H9 (cell line): ENCODE data around the gene RNF26. TPM values are rescaled to one million over a fixed set of nuclear protein-coding genes. Genes with fewer than 3 reads are reported as not detected.
A peak's percentile ranks its signal among the peaks of the same experiment; 100 is the strongest.

Experiments
- DNase-seq: peaks from one replicate; pipeline ENCODE4 v3.0.0-alpha.2; 2017
- H2AFZ ChIP-seq: one replicate; pipeline ENCODE4 v1.6.1; 2013; ENCODE audit warnings: mild to moderate bottlenecking, low read length, control low read depth, moderate library complexity
- H2AK5ac ChIP-seq: 2 replicates; pipeline ENCODE4 v1.6.1; 2013; ENCODE audit warnings: low read length, control low read depth, mixed read lengths; ENCODE audit not compliant: insufficient read length
- H2BK120ac ChIP-seq: one replicate; pipeline ENCODE4 v1.6.1; 2013; ENCODE audit warnings: low read depth, mild to moderate bottlenecking, low read length, control low read depth, inconsistent platforms; ENCODE audit not compliant: poor library complexity, severe bottlenecking
- H2BK12ac ChIP-seq: 2 replicates; pipeline ENCODE4 v1.6.1; 2013; ENCODE audit warnings: low read length, control low read depth, mixed read lengths, low read depth; ENCODE audit not compliant: insufficient read length
- H2BK15ac ChIP-seq: 2 replicates; pipeline ENCODE4 v1.6.1; 2013; ENCODE audit warnings: low read depth, low read length, control low read depth
- H2BK20ac ChIP-seq: one replicate; pipeline ENCODE4 v1.6.1; 2013; ENCODE audit warnings: low read depth, mild to moderate bottlenecking, low read length, control low read depth, inconsistent platforms; ENCODE audit not compliant: poor library complexity, severe bottlenecking
- H2BK5ac ChIP-seq: 2 replicates; pipeline ENCODE4 v1.6.1; 2013; ENCODE audit warnings: low read length, control low read depth, mixed read lengths; ENCODE audit not compliant: insufficient read length
- H3K14ac ChIP-seq: 2 replicates; pipeline ENCODE4 v1.6.1; 2013; ENCODE audit warnings: low read length, control low read depth; ENCODE audit not compliant: insufficient read depth
- H3K18ac ChIP-seq: 2 replicates; pipeline ENCODE4 v1.6.1; 2013; ENCODE audit warnings: low read depth, mild to moderate bottlenecking, mixed read lengths, low read length, control low read depth; ENCODE audit not compliant: insufficient read length
- H3K23ac ChIP-seq: 2 replicates; pipeline ENCODE4 v1.6.1; 2013; ENCODE audit warnings: low read length, control low read depth, mixed read lengths, low read depth; ENCODE audit not compliant: insufficient read length
- H3K23me2 ChIP-seq: 2 replicates; pipeline ENCODE4 v1.6.1; 2013; ENCODE audit warnings: low read depth, mild to moderate bottlenecking, mixed read lengths, low read length, control low read depth; ENCODE audit not compliant: insufficient read length, poor library complexity, severe bottlenecking
- H3K27ac ChIP-seq: 2 replicates; pipeline ENCODE4 v1.5.1; 2013; ENCODE audit warnings: low read length, control low read depth, mixed read lengths, low read depth; ENCODE audit not compliant: insufficient read length
- H3K27me3 ChIP-seq: 2 replicates; pipeline ENCODE4 v1.6.1; 2013; ENCODE audit warnings: low read length, control low read depth, inconsistent platforms; ENCODE audit not compliant: insufficient read depth
- H3K4ac ChIP-seq: 2 replicates; pipeline ENCODE4 v1.6.1; 2013; ENCODE audit warnings: low read depth, mild to moderate bottlenecking, control low read depth, inconsistent platforms, low read length, moderate library complexity
- H3K4me1 ChIP-seq: 2 replicates; pipeline ENCODE4 v1.6.1; 2013; ENCODE audit warnings: low read length, control low read depth, inconsistent platforms; ENCODE audit not compliant: insufficient read depth
- H3K4me2 ChIP-seq: 2 replicates; pipeline ENCODE4 v1.6.1; 2013; ENCODE audit warnings: low read length, control low read depth, mixed read lengths; ENCODE audit not compliant: insufficient read length, insufficient read depth
- H3K56ac ChIP-seq: 2 replicates; pipeline ENCODE4 v1.6.1; 2013; ENCODE audit warnings: low read depth, mild to moderate bottlenecking, mixed read lengths, low read length, control low read depth; ENCODE audit not compliant: insufficient read length
- H3K79me1 ChIP-seq: 2 replicates; pipeline ENCODE4 v1.6.1; 2013; ENCODE audit warnings: low read depth, mild to moderate bottlenecking, moderate library complexity, low read length, control low read depth, inconsistent platforms; ENCODE audit not compliant: insufficient read depth, poor library complexity, severe bottlenecking
- H3K79me2 ChIP-seq: 2 replicates; pipeline ENCODE4 v1.6.1; 2013; ENCODE audit warnings: low read length, control low read depth, inconsistent platforms; ENCODE audit not compliant: insufficient read depth
- H3K9ac ChIP-seq: 2 replicates; pipeline ENCODE4 v1.6.1; 2013; ENCODE audit warnings: low read length, control low read depth, mixed read lengths; ENCODE audit not compliant: insufficient read length; ENCODE audit errors: extremely low read depth
- H3K9me3 ChIP-seq: one replicate; pipeline ENCODE4 v1.6.1; 2013; ENCODE audit warnings: low read depth, low read length, inconsistent platforms; ENCODE audit not compliant: control insufficient read depth
- H3T11ph ChIP-seq: one replicate; pipeline ENCODE4 v1.6.1; 2013; ENCODE audit warnings: mild to moderate bottlenecking, low read length, control low read depth, inconsistent platforms
- H4K20me1 ChIP-seq: one replicate; pipeline ENCODE4 v1.6.1; 2013; ENCODE audit not compliant: control insufficient read depth, insufficient read length, insufficient read depth
- H4K5ac ChIP-seq: 2 replicates; pipeline ENCODE4 v1.6.1; 2013; ENCODE audit warnings: low read depth, mild to moderate bottlenecking, mixed read lengths, low read length, control low read depth; ENCODE audit not compliant: insufficient read length
- H4K8ac ChIP-seq: replicated peaks from 2 replicates; pipeline ENCODE4 v1.6.1; 2013; ENCODE audit warnings: low read length, control low read depth, mixed read lengths, low read depth; ENCODE audit not compliant: insufficient read length
- H4K91ac ChIP-seq: 2 replicates; pipeline ENCODE4 v1.6.1; 2013; ENCODE audit warnings: low read depth, mild to moderate bottlenecking, moderate library complexity, mixed read lengths, low read length, control low read depth; ENCODE audit not compliant: insufficient read length
- H3K27ac Mint-ChIP-seq, 3 experiments: 2 replicates in 2 of 3; 3 replicates in 1 of 3; pipeline ENCODE4 v1.8.0; 2020 to 2021; ENCODE audit warnings: mixed read lengths in 3 of 3, mild to moderate bottlenecking in 1 of 3, moderate library complexity in 1 of 3
- H3K27me3 Mint-ChIP-seq: 2 replicates; pipeline ENCODE4 v1.8.0; 2021; ENCODE audit warnings: low read depth, mild to moderate bottlenecking, moderate library complexity, mixed read lengths
- H3K36me3 Mint-ChIP-seq, 3 experiments: 2 replicates in 2 of 3; 3 replicates in 1 of 3; pipeline ENCODE4 v1.8.0; 2020 to 2021; ENCODE audit warnings: low read depth in 3 of 3, mixed read lengths in 3 of 3; ENCODE audit not compliant: insufficient read depth in 1 of 3
- H3K4me1 Mint-ChIP-seq, 2 experiments: 2 replicates each; pipeline ENCODE4 v1.8.0; 2020; ENCODE audit warnings: mixed read lengths in 2 of 2
- H3K4me3 Mint-ChIP-seq, 2 experiments: 2 replicates in 1 of 2; 3 replicates in 1 of 2; pipeline ENCODE4 v1.8.0; 2020 to 2021; ENCODE audit warnings: mild to moderate bottlenecking in 2 of 2, mixed read lengths in 2 of 2, moderate library complexity in 1 of 2
- H3K9me3 Mint-ChIP-seq, 2 experiments: 2 replicates in 1 of 2; 3 replicates in 1 of 2; pipeline ENCODE4 v1.8.0; 2020; ENCODE audit warnings: mild to moderate bottlenecking in 2 of 2, mixed read lengths in 2 of 2, moderate library complexity in 1 of 2
- WGBS: extraction: QIAGEN DNeasy Blood & Tissue Kit; methylation state at CpG from one replicate; pipeline ENCODE4 v1.1.7; 2013; ENCODE audit warnings: missing lambda C conversion rate, low lambda C conversion rate, mixed read lengths; ENCODE audit not compliant: insufficient read length; ENCODE audit errors: extremely low coverage; 5-methylcytosine and 5-hydroxymethylcytosine counted together
- total RNA-seq: library from RNA; stranded (reverse); gene quantifications from 2 replicates; pipeline ENCODE4 v1.2.1, GENCODE V29; 2021
- TF ChIP-seq, protein P1 (sequence below): fragments of 200-600 bp; sonication (generic); conservative IDR thresholded peaks from 3 replicates; pipeline ENCODE4 v1.8.0; 2021; ENCODE audit warnings: antibody characterized with exemption, mild to moderate bottlenecking

Gene RNF26
- total RNA-seq, 1 experiment from 2014 or later: 57.6 TPM

- no peak overlapping the region for H3K23ac ChIP-seq
- H2AFZ ChIP-seq: no peak overlapping the region
- Mint-ChIP-seq H3K9me3 (no peaks in the 10 kb centered on the region; a peak in 1 of 5 replicates), H3K4me1 (peaks cover 24 to 41% of the 10 kb centered on the region in 2 experiments), H3K27me3 (peaks cover 82% of the 10 kb centered on the region), H3K36me3 (no peaks in the 10 kb centered on the region; a peak in 1 of 7 replicates), H3K4me3 (no peak overlapping the region; a peak in 1 of 5 replicates), H3K27ac (no peak overlapping the region)
- H2BK15ac ChIP-seq: no peak overlapping the region
- TF ChIP-seq, protein P1, sequence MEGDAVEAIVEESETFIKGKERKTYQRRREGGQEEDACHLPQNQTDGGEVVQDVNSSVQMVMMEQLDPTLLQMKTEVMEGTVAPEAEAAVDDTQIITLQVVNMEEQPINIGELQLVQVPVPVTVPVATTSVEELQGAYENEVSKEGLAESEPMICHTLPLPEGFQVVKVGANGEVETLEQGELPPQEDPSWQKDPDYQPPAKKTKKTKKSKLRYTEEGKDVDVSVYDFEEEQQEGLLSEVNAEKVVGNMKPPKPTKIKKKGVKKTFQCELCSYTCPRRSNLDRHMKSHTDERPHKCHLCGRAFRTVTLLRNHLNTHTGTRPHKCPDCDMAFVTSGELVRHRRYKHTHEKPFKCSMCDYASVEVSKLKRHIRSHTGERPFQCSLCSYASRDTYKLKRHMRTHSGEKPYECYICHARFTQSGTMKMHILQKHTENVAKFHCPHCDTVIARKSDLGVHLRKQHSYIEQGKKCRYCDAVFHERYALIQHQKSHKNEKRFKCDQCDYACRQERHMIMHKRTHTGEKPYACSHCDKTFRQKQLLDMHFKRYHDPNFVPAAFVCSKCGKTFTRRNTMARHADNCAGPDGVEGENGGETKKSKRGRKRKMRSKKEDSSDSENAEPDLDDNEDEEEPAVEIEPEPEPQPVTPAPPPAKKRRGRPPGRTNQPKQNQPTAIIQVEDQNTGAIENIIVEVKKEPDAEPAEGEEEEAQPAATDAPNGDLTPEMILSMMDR: no peak
- no peaks in the 10 kb centered on the region; the same call in 1 of the 2 replicates for H3K4me1 ChIP-seq
- H3T11ph ChIP-seq: no peak overlapping the region
- H3K14ac ChIP-seq: no peak overlapping the region
- H2BK120ac ChIP-seq: no peak overlapping the region
- H3K23me2 ChIP-seq: peaks cover 19% of the 10 kb centered on the region
- no peak overlapping the region for H2BK20ac ChIP-seq
- no peak overlapping the region for H4K5ac ChIP-seq
- H3K27ac ChIP-seq: no peak overlapping the region
- no peaks in the 10 kb centered on the region for H3K79me1 ChIP-seq
- H4K8ac ChIP-seq: no peak overlapping the region
- no peak overlapping the region for H3K4me2 ChIP-seq
- H3K56ac ChIP-seq: no peak overlapping the region
- no peak overlapping the region for H2BK5ac ChIP-seq
- H2AK5ac ChIP-seq: no peak overlapping the region
- peak; percentile 24 for DNase-seq
- H2BK12ac ChIP-seq: no peak overlapping the region
- no peak overlapping the region for H4K91ac ChIP-seq
- H3K18ac ChIP-seq: no peak overlapping the region
- H3K9me3 ChIP-seq: no peaks in the 10 kb centered on the region
- no peaks in the 10 kb centered on the region for H4K20me1 ChIP-seq
- H3K79me2 ChIP-seq: no peaks in the 10 kb centered on the region
- no CpG with 5 or more reads among the region's 10 CpGs for WGBS
- no peak overlapping the region for H3K4ac ChIP-seq
- H3K9ac ChIP-seq: no peak overlapping the region
- peaks cover 16% of the 10 kb centered on the region for H3K27me3 ChIP-seq
These were observed 8.2 kb downstream of the RNF26 start for GRCh38 chr11:119342362-119343130.
